NCI-H774 (cell line): ENCODE data around the gene CLTCL1.
"Not testable (repeated sequence)": the region's sequence is repeated elsewhere in the genome, so short reads cannot be mapped to it uniquely, and the experiment has no call there.

Experiments used
- DNase-seq: peaks from one replicate; lab custom pipeline; 2025; lab: John Stamatoyannopoulos, UW

Gene CLTCL1

DNA sequence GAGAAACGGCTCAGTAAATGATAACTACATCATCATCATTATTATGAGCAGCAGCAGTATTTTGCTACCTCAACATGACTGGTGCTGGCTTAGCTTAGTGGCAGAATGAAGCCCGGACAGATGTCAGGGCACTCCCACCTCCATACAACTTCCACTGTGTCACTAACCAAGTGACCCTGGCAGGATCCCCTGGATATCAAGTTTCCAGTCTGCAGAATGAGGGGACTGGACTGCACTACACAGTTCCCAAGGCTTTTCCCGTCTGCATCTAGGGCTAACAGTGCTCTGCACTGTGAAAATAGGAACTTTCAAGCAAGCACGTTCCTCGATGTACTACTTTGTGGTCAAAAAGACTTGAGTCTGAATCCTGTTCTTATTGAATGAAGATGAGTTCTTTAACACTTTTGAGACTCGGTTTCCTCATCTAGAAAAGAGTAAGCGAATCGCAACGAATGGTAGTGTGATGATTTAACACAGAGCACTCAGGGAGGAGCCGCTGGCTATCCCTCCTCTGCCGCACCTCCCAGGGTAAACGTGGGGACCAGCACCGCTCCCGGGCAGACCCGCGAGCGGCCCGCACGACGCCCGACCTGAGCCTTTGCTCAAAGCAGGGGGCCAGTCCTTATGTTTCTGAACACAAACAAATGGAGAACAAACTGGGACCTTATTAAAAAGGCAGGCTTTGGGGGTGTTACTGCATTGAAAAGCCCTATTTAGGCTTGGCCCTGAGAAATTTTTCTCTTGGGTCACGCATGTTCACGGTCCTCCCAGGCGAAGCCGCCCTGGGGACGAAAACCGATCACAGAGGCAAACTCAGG, 910 bp downstream of the CLTCL1 start:
- DNase-seq: no peak

DNA sequence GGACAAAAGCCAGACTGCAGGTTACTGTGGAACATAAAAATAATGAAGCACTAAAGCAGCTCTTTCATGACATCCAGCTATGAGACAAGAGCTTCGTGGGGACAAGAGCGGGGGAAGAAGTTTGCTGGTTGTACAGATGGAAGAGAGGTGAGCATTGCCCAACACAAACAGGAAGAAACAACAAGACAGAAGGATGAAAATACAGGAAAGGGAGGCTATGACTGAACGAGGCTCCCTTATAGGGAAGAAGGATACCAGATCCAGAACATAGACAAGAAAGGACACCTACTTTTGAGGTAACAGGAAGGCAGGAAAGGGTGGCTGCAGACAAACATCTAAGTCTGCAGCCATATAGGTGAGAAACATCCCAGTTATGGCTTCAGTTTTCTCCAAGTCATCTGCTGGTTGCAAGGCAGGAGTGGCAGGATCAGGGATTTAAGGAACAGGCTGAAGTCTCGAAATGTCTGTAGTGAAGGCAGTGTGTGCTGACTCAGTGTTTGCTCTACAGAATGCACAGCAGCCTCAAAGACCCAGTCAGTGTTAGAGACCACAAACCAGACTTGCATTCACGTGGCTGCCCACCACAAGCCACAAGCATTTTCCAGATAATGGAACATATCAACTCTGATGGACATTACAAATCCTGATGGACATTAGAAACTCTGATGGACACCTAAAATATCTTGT, 1.9 kb downstream of the CLTCL1 start:
- DNase-seq: no peak

DNA sequence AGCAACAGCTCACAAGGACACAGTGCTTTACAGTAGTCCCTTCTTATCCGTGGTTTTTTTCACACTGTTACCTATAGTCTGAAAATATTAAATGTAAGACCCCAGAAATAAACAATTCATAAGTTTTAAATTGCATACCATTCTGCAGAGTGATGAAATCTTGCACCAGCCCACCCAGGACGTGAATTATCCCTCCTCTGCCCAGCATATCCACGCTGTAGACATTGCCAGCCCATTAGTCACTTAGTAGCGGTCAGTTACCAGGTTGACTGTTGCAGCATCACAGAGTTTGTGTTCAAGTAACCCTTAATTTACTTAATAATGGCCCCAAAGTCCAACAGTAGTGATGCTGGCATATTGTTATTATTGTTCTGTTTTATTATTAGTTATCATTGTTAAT, 3.6 kb downstream of the CLTCL1 start:
- no peak for DNase-seq

- peak; percentile 51 for DNase-seq
Observed at GRCh38 chr22:19287076-19287707, 4.3 kb downstream of the CLTCL1 start.

DNA sequence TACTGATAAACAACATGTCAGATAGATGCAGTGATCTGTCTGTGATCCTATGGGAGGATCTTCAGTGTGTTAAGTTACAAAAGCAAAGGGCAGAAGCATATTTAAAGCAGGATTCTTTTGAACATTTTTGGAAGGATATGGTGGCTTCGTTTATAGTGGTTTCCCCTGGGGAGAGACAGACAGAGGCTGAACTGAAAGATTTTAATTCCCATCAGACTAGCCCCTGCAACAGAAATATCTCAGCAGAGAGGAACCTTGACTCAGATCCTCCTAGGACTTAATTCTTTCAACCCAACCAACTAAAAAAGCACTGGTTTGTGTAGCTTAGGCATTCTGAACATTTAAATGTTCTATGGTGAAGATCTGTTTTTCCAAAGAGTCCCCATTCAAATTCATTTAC, 5.7 kb downstream of the CLTCL1 start:
- no peak for DNase-seq

- DNase-seq: not testable (repeated sequence)
Observed at GRCh38 chr22:19279143-19279542, 12.4 kb downstream of the CLTCL1 start.

GRCh38 chr22:19277785-19278184, 13.7 kb downstream of the CLTCL1 start:
- no peak for DNase-seq

DNA sequence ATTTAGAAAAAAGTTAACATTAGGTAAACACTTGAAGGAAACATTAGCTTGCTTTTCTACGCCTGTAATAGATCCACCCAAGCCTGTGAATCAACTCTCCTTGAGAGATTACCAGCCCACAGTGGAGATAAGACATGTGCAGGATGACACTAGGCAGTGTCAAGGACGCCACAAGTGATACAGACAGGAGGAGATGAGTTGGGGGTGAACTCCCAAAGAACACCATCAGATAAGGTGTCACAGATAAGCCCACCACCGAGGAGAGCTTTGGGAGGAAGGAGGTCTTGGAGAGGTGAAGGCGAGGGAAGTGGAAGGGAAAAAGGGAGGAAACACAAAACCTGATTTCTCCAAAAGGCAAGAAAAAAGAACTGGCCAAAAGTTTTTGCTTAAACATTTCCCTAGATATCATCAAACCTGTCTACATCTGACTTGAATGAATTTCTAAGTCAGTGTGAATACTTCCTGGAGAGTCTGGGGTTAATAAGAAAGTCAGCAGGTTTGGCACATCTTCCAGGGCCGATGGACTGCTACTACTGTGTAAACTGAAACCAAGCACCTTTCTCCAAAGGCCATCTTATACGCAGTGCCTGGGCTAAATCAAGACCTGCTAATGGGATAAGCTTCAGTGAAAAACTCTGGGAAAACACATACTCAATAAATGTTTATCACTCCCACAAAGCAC, 15.5 kb downstream of the CLTCL1 start:
- DNase-seq: no peak

GRCh38 chr22:19275513-19275912, 16.0 kb downstream of the CLTCL1 start:
- DNase-seq: no peak

DNA sequence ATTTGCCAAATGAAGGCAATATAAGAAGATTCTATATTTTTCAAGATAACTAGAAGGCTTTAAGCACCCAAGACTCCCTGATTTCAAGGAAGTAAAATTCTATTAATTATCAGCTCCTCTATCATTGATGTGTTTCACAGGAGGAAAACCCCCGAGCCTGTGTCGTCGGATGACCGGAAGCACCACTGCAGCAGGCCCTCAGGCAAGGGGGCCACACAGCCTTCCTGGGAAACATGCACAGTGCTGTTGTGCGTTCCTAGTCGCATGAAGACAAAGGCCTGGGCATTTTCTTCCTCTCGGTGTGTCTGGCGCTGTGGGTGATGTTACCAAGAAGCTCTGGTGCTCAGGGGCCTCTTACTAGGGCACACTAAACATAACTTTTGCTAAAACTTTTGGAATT, 16.4 kb downstream of the CLTCL1 start:
- DNase-seq: no peak

- DNase-seq: no peak
Observed at GRCh38 chr22:19271856-19272535, 19.5 kb downstream of the CLTCL1 start.

DNA sequence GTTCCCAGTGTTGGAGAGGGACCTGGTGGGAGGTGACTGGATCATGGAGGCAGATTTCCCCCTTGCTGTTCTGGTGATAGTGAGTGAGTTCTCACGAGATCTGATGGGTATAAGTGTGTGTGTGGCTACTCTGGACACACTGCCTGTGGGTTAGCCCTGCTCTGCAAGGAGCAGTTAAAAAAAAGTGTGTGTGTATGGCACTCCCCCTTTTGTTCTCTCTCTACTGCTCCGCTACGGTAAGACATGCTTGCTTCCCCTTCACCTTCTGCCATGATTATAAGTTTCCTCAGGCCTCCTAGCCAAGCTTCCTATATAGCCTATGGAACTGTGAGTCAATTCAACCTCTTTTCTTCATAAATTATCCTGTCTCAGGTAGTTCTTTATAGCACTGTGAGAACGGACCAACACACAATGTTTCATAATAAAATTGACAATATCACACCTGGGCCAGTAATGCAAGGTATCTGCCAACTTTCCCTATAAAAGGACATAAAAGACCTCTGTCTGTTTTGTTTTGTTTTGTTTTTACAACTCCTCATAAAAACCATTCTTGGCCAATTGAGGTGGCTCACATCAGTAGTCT, 20.2 kb downstream of the CLTCL1 start:
- DNase-seq: no peak

- DNase-seq: no peak
Observed at GRCh38 chr22:19270873-19271272, 20.6 kb downstream of the CLTCL1 start.

DNA sequence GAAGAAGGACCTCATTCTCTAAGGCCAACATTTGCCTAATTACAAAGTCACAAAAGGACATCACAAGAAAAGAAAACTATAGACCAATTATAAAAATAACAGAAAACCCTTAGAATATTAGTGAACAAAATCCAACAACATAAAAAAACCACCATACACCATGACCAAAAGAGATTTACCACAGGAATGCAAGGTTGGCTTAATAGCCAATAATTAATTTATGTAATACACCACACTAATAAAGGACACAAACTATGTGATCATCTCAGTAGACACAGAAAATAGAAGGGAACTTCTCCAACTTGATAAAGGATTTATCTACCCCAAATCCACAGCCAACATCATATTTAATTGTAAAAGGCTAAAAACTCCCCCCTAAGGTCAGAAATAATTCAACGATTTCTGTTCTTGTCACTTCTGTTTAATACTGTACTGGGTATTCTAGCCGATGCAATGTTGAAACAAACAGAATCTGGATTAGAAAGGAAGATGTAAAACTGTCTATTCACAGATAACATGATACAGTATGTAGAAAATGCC, 24.9 kb downstream of the CLTCL1 start:
- DNase-seq: no peak

DNA sequence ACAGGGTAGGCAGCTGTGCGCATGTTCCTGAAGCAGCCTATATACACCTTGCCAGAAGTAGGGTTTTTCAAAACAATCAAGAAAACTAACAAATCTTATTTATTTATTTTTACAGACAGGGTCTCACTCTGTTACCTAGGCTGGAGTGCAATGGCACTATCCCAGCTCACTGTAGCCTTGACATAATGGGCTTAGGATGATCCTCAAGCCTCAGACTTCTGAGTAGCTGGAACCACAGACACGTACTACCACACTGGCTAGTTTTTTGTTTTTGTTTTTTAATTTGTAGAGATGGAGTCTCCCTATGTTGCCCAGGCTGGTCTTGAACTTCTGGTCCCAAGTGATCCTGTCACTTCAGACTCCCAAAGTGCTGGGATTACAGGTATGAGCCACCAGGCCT, 25.7 kb downstream of the CLTCL1 start:
- no peak for DNase-seq

- no peak for DNase-seq
Observed at GRCh38 chr22:19260804-19261203, 30.7 kb downstream of the CLTCL1 start.

DNA sequence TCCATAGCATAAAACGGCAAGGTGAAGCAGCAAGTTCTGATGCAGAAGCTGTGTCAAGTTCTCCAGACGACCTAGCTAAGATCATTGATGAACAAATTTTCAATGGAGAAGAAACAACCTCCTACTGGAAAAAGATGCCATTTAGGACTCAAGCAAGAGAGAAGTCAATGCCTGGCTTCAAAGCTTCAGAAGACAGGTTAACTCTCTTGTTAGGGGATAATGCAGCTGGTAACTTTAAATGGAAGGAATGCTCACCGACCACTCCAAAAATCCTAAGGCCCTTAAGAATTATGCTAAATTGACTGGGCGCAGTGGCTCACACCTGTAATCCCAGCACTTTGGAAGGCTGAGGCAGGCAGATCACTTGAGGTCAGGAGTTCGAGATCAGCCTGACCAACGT, 31.3 kb downstream of the CLTCL1 start:
- no peak for DNase-seq

GRCh38 chr22:19258968-19259288, 32.6 kb downstream of the CLTCL1 start:
- DNase-seq: not testable (repeated sequence)

- DNase-seq: no peak
Observed at GRCh38 chr22:19258371-19258770, 33.1 kb downstream of the CLTCL1 start.

DNA sequence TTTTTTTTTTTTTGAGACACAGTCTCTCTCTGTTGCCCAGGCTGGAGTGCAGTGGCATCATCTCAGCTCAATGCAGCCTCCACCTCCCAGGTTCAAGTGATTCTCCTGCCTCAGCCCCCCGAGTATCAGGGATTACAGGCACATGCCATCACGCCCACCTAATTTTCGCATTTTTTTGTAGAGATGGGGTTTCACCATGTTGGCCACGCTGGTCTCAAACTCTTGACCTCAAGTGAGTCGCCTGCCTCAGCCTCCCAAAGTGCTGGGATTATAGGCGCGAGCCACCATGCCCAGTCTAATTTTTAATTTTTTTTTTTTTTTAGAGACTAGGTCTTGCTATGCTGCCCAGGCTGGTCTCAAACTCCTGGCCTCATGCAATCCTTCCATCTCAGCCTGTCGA, 35.2 kb downstream of the CLTCL1 start:
- not testable (repeated sequence) for DNase-seq

- DNase-seq: no peak
Observed at GRCh38 chr22:19253143-19253542, 38.4 kb downstream of the CLTCL1 start.
